ENCODE results near the gene CMC1.

CMC1 gene

DNA sequence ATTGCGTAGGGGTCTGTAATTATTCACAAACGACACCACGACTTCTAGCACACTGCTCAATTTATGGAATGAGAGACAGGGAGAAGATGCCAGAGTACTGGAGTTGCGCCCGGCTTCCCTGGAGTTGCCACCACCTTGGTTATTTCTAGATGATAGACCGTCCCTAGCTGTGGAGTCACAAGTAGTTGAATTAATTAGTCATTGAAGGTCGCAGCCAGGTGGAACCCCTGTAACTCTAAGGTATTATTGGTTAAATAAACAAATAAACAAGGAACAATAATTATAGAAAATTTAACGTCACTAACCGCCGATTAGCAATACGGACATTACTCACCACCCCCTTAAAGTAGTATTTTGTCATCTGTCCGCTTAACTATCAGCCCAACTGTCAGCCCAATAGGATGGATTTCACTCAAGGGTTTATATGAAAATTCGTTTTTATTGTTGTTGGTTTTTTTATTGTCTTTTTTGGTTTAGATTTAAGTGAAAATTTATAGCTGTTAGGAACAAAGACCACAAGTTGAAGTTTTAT is 108.1 kb downstream of the CMC1 start:
- peak overlapping the region; percentile 69 to 92 for H3K4me3 ChIP-seq
- no peak for DNase-seq
- no peaks in the 10 kb centered on the region for H3K27me3 ChIP-seq
- peaks cover 0 to 39% (median 17%) of the 10 kb centered on the region in 4 donors for H3K4me1 ChIP-seq
- TF ChIP-seq, protein P1, sequence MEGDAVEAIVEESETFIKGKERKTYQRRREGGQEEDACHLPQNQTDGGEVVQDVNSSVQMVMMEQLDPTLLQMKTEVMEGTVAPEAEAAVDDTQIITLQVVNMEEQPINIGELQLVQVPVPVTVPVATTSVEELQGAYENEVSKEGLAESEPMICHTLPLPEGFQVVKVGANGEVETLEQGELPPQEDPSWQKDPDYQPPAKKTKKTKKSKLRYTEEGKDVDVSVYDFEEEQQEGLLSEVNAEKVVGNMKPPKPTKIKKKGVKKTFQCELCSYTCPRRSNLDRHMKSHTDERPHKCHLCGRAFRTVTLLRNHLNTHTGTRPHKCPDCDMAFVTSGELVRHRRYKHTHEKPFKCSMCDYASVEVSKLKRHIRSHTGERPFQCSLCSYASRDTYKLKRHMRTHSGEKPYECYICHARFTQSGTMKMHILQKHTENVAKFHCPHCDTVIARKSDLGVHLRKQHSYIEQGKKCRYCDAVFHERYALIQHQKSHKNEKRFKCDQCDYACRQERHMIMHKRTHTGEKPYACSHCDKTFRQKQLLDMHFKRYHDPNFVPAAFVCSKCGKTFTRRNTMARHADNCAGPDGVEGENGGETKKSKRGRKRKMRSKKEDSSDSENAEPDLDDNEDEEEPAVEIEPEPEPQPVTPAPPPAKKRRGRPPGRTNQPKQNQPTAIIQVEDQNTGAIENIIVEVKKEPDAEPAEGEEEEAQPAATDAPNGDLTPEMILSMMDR (IDR thresholded peaks at IDR 0.05) = no peak
- intact Hi-C loops (cut with DNase I; ENCODE audit: low total_unique reads) = no loop called here
- peaks cover 11 to 27% (median 26%) of the 10 kb centered on the region in 3 donors for H3K36me3 ChIP-seq
- peaks cover 0 to 23% (median 10%) of the 10 kb centered on the region in 3 donors for H3K9me3 ChIP-seq
- peak overlapping the region; percentile 98 to 100 for H3K27ac ChIP-seq

Measured in tibial artery (tissue), 4 donors.